ENCODE measurements around the gene C13orf46. TPM values are rescaled to one million over a fixed set of nuclear protein-coding genes. Genes with fewer than 3 reads are reported as not detected.

C13orf46 gene
- total and polyA plus RNA-seq, 2 of the 8 experiments (the other 6 are each of a cell fraction or from before 2014, with no cell fraction given), result 0.23 to 0.28 TPM

- Histone ChIP-seq H3K4me1 (replicated peaks in 1 of 4; ENCODE audit: control insufficient read depth in 3 of 4, insufficient read depth in 4 of 4, low read length in 3 of 4) (no peaks in the 10 kb centered on the region), H4K5ac (ENCODE audit: insufficient read length, low read depth, low read length) (no peak overlapping the region), H4K20me1 (replicated peaks in 1 of 2; ENCODE audit: control insufficient read depth in 1 of 2, insufficient read depth in 2 of 2, low read length in 2 of 2) (no peaks in the 10 kb centered on the region), H2AFZ (ENCODE audit: low read length) (no peak overlapping the region), H3K23ac (ENCODE audit: insufficient read length) (no peak overlapping the region), H3K4me3 (ENCODE audit: extremely low read depth in 1 of 4, insufficient read depth in 2 of 4, low read depth in 3 of 4, low read length in 4 of 4) (no peak overlapping the region), H3K79me2 (ENCODE audit: control insufficient read depth in 1 of 2, insufficient read depth in 2 of 2, low read length in 2 of 2) (no peaks in the 10 kb centered on the region), H2BK20ac (ENCODE audit: low read length) (no peak overlapping the region), H3K27me3 (replicated peaks in 1 of 4; ENCODE audit: control insufficient read depth in 3 of 4, extremely low read depth in 1 of 4, insufficient read depth in 3 of 4, low read length in 3 of 4) (peaks cover 0 to 2% (median 0%) of the 10 kb centered on the region in 4 experiments; a peak in 1 of 7 replicates), H3K4me2 (ENCODE audit: insufficient read depth in 1 of 2, low read depth in 2 of 2, low read length in 2 of 2) (no peak overlapping the region), H3K9ac (replicated peaks in 1 of 4; ENCODE audit: extremely low read depth in 1 of 4, low read depth in 3 of 4, low read length in 3 of 4) (no peak overlapping the region), H2BK120ac (replicated peaks; ENCODE audit: low read depth, low read length) (no peak overlapping the region), H4K91ac (replicated peaks; ENCODE audit: insufficient read length, low read length) (no peak overlapping the region), H3K27ac (ENCODE audit: low read depth, low read length) (no peak overlapping the region), H3K79me1 (ENCODE audit: low read depth, low read length) (no peaks in the 10 kb centered on the region), H2AK5ac (ENCODE audit: low read depth, low read length) (no peak overlapping the region), H3K4ac (replicated peaks; ENCODE audit: insufficient read length, low read depth, low read length) (no peak overlapping the region), H3K14ac (ENCODE audit: insufficient read length) (no peak overlapping the region), H2BK5ac (ENCODE audit: low read depth, low read length) (no peak overlapping the region), H2BK15ac (ENCODE audit: low read length) (peak overlapping the region; percentile 88; the same call in 1 of the 2 replicates), H4K8ac (ENCODE audit: extremely low read depth, insufficient read depth, low read length) (no peak overlapping the region), H3K18ac (ENCODE audit: extremely low read depth, low read length) (no peak overlapping the region), H3K9me3 (ENCODE audit: insufficient read depth in 2 of 2, low read depth in 1 of 2, low read length in 1 of 2) (peaks cover 6% of the 10 kb centered on the region in 2 experiments; a peak in 2 of 4 replicates), H3K36me3 (ENCODE audit: control insufficient read depth in 2 of 4, insufficient read depth in 4 of 4, low read length in 3 of 4) (no peaks in the 10 kb centered on the region), H3K23me2 (ENCODE audit: low read depth, low read length) (no peaks in the 10 kb centered on the region), H2BK12ac (ENCODE audit: low read depth, low read length) (no peak overlapping the region), H3K56ac (replicated peaks; ENCODE audit: insufficient read length, low read depth, low read length) (no peak overlapping the region)
- 92% methylated on average over 13 of the region's 13 CpGs; no CpG with 5 or more reads in 1 of the 2 experiments for WGBS, 2 experiments (ENCODE audit: extremely low coverage in 1 of 2, insufficient coverage in 1 of 2, insufficient read length in 1 of 2, insufficient replicate concordance in 2 of 2, low coverage in 1 of 2, low lambda C conversion rate in 2 of 2, missing lambda C conversion rate in 1 of 2)
- FAIRE-seq, result no peak
- POLR2A ChIA-PET (ENCODE audit: partially characterized antibody), result no interaction called here
- CTCF ChIA-PET (ENCODE audit: partially characterized antibody), result interaction anchor here (0.7 to 1.5 kb wide), 6 partner anchors 8 to 294 kb away, joined by 3 to 6 read pairs (median 3); no protein-coding TSS in a partner anchor
- no peak for DNase-seq (ENCODE audit: low read depth in 1 of 2, low spot score in 2 of 2)
- no peak for TF ChIP-seq KDM1A (IDR thresholded peaks at IDR 0.05; ENCODE audit: borderline replicate concordance, low read length)
- TF ChIP-seq GABPA (IDR thresholded peaks at IDR 0.05; ENCODE audit: borderline replicate concordance, insufficient read depth, low read length), result no peak
- no peak for TF ChIP-seq RXRA (IDR thresholded peaks at IDR 0.05; ENCODE audit: insufficient read depth, low read depth, low read length)
- no peak for TF ChIP-seq USF2 (IDR thresholded peaks at IDR 0.05; ENCODE audit: low read length)
- TF ChIP-seq, protein P1, sequence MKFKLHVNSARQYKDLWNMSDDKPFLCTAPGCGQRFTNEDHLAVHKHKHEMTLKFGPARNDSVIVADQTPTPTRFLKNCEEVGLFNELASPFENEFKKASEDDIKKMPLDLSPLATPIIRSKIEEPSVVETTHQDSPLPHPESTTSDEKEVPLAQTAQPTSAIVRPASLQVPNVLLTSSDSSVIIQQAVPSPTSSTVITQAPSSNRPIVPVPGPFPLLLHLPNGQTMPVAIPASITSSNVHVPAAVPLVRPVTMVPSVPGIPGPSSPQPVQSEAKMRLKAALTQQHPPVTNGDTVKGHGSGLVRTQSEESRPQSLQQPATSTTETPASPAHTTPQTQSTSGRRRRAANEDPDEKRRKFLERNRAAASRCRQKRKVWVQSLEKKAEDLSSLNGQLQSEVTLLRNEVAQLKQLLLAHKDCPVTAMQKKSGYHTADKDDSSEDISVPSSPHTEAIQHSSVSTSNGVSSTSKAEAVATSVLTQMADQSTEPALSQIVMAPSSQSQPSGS (IDR thresholded peaks at IDR 0.05; ENCODE audit: low read length), result no peak
- TF ChIP-seq SRF (IDR thresholded peaks at IDR 0.05; ENCODE audit: low read depth, low read length), result no peak
- TF ChIP-seq, protein P2, sequence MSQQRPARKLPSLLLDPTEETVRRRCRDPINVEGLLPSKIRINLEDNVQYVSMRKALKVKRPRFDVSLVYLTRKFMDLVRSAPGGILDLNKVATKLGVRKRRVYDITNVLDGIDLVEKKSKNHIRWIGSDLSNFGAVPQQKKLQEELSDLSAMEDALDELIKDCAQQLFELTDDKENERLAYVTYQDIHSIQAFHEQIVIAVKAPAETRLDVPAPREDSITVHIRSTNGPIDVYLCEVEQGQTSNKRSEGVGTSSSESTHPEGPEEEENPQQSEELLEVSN (IDR thresholded peaks at IDR 0.05), result no peak
- no peak for TF ChIP-seq HDAC2 (IDR thresholded peaks at IDR 0.05; ENCODE audit: borderline replicate concordance in 1 of 2, low read depth in 2 of 2, low read length in 2 of 2)
Measured at GRCh38 chr13:113920606-113921286, 53.1 kb downstream of the C13orf46 start.

Data from H1 (cell line).